ENCODE results near the gene ACOX3.

Gene ACOX3

DNA sequence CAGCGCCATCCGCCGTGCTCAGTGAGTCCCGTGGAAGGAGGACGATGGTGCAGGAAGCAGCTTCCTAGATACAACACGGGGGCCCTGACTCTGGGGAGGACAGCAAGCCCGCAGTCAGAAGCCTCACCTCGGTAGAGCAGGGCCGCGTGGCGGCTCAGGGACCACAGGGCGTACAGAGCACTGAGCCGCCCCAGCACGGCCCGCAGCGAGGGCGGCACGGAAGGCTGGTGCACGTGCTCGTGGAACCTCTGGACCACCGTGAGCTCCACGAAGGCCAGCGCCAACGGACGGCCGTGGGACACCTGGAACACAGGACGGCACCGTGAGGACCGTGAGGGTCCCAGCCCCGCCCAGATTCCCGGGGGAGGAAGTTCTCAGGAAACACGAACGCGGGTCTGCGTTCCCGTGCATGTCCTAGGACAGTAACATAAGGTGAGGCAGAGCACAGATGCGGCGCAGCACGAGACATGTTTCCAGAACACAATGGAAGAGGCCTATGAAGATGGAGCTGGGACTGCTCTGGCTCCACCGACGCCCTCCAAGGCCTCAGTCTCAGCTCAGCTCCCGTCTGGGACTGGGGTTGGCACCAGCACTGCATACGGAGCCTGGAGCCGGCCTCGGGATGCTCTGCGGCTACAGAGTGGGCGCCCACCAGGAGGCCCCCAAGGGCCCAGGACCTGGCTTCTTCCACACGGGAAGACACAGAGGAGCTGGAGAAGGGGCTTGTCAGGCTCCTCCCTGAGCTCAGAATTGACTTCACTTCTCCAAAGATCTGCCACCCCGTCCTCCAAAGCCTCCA is 65.5 kb downstream of the ACOX3 start:
- H3K27me3 ChIP-seq (replicated peaks; ENCODE audit: control insufficient read depth, insufficient read depth, low read length, poor library complexity, severe bottlenecking) = no peaks in the 10 kb centered on the region
- no peaks in the 10 kb centered on the region for H3K36me3 ChIP-seq (ENCODE audit: control insufficient read depth, insufficient read depth, low read length)
- no peaks in the 10 kb centered on the region for H3K9me3 ChIP-seq (ENCODE audit: control insufficient read depth, low read length)
- H3K4me1 ChIP-seq (ENCODE audit: control insufficient read depth, insufficient read depth, low read length, poor library complexity, severe bottlenecking) = no peaks in the 10 kb centered on the region
- DNase-seq = no peak
- no peak overlapping the region for H3K27ac ChIP-seq (ENCODE audit: insufficient read depth, low read length, poor library complexity, severe bottlenecking)
- H3K4me3 ChIP-seq (ENCODE audit: insufficient read depth, low read depth, low read length, poor library complexity, severe bottlenecking) = no peak overlapping the region

DNA sequence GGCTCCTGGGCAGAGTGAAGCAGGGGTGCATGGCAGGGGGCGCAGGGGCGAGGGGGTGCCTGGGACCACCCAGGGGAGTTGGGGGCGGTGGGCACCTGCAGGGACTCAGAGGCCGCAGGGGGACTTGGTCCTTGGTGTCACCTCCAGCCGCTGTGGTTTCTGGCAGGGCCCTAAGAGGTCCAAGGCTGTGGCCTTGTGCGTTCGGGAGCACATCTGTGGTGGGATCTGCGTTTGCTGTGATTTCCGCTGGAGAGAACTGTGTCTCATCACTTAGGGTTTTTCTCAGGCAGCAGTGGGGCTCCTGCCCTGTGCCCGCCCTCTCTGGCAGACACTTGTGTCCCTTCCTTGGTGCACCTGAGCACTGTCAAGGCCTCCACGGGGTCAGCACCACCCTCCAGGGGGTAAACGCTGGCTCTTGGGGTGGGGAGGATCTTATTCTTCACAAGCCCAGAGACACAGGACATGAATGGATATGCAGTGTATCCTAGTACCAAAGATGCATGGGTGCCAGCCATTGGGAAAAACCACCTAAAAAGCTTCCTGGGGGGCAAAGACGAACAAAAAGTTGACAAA is 66.5 kb downstream of the ACOX3 start:
- no peaks in the 10 kb centered on the region for H3K9me3 ChIP-seq (ENCODE audit: control insufficient read depth, low read length)
- H3K4me3 ChIP-seq (ENCODE audit: insufficient read depth, low read depth, low read length, poor library complexity, severe bottlenecking) = no peak overlapping the region
- no peak for DNase-seq

DNA sequence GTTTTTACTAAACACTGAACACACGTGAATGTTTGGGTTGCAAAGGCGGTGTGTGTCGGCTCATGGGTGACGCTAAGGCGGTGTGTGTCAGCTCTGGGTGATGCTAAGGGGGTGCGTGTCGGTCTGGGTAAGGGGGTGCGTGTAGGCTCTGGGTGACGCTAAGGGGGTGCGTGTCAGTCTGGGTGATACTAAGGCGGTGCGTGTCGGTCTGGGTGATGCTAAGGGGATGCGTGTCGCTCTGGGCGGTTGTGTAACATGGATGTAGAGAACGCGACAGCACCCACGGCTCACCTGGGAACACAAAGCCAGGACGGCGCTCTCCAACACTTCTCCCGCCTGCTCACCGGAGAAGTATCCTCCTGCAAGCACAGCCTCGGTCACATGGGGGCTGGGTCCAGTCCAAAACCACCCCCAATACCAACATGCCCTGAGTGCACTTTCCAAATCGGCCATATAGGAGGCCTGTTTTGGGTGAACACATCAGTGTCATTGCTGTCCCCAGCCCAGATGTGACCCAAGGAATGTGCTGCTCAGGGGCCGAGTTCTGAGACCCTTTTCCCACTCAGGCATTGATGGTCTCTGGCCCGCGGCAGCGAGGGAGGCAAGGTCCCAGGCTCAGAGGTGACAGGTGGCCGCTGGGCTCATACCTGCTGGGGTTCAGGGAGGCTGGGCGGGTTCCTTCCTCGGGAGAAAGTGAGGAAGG is 67.1 kb downstream of the ACOX3 start:
- H3K4me3 ChIP-seq (ENCODE audit: insufficient read depth, low read depth, low read length, poor library complexity, severe bottlenecking) = no peak overlapping the region
- H3K27me3 ChIP-seq (replicated peaks; ENCODE audit: control insufficient read depth, insufficient read depth, low read length, poor library complexity, severe bottlenecking) = no peaks in the 10 kb centered on the region
- H3K27ac ChIP-seq (ENCODE audit: insufficient read depth, low read length, poor library complexity, severe bottlenecking) = no peak overlapping the region
- H3K9me3 ChIP-seq (ENCODE audit: control insufficient read depth, low read length) = no peaks in the 10 kb centered on the region
- H3K4me1 ChIP-seq (ENCODE audit: control insufficient read depth, insufficient read depth, low read length, poor library complexity, severe bottlenecking) = no peaks in the 10 kb centered on the region
- no peak for DNase-seq
- H3K36me3 ChIP-seq (ENCODE audit: control insufficient read depth, insufficient read depth, low read length) = no peaks in the 10 kb centered on the region

More for the DNA sequence above, 66.5 kb downstream of the ACOX3 start:
- Histone ChIP-seq H3K27ac (ENCODE audit: insufficient read depth, low read length, poor library complexity, severe bottlenecking) (no peak overlapping the region), H3K36me3 (ENCODE audit: control insufficient read depth, insufficient read depth, low read length) (no peaks in the 10 kb centered on the region), H3K4me1 (ENCODE audit: control insufficient read depth, insufficient read depth, low read length, poor library complexity, severe bottlenecking) (no peaks in the 10 kb centered on the region), H3K27me3 (replicated peaks; ENCODE audit: control insufficient read depth, insufficient read depth, low read length, poor library complexity, severe bottlenecking) (no peaks in the 10 kb centered on the region)

GRCh38 chr4:8372506-8372905 is 68.0 kb downstream of the ACOX3 start:
- H3K36me3 ChIP-seq (ENCODE audit: control insufficient read depth, insufficient read depth, low read length) = no peaks in the 10 kb centered on the region
- no peak for DNase-seq
- no peaks in the 10 kb centered on the region for H3K9me3 ChIP-seq (ENCODE audit: control insufficient read depth, low read length)
- H3K27ac ChIP-seq (ENCODE audit: insufficient read depth, low read length, poor library complexity, severe bottlenecking) = no peak overlapping the region
- no peak overlapping the region for H3K4me3 ChIP-seq (ENCODE audit: insufficient read depth, low read depth, low read length, poor library complexity, severe bottlenecking)
- no peaks in the 10 kb centered on the region for H3K4me1 ChIP-seq (ENCODE audit: control insufficient read depth, insufficient read depth, low read length, poor library complexity, severe bottlenecking)
- H3K27me3 ChIP-seq (replicated peaks; ENCODE audit: control insufficient read depth, insufficient read depth, low read length, poor library complexity, severe bottlenecking) = no peaks in the 10 kb centered on the region

DNA sequence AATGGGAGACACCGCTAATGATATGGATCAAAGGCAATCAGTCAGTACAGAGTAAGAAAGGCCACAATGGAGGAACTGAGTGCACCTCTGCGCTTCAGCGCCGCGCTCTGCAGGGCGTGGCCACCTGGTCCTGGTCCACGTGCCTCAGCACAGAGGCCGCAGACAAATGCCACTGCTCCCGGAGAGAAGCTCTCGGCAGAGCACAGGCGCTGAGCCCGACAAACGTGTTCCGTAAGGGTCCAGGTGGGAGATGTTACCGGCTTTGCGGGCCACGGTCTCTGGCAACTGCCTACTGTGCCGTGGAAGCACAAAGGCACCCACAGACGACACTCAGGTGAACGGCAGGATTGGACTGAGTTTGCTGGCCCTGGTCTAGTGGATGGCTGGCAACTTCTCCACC is 68.9 kb downstream of the ACOX3 start:
- no peak overlapping the region for H3K4me3 ChIP-seq (ENCODE audit: insufficient read depth, low read depth, low read length, poor library complexity, severe bottlenecking)
- no peaks in the 10 kb centered on the region for H3K4me1 ChIP-seq (ENCODE audit: control insufficient read depth, insufficient read depth, low read length, poor library complexity, severe bottlenecking)
- H3K27ac ChIP-seq (ENCODE audit: insufficient read depth, low read length, poor library complexity, severe bottlenecking) = no peak overlapping the region
- no peaks in the 10 kb centered on the region for H3K9me3 ChIP-seq (ENCODE audit: control insufficient read depth, low read length)
- H3K36me3 ChIP-seq (ENCODE audit: control insufficient read depth, insufficient read depth, low read length) = no peaks in the 10 kb centered on the region
- no peaks in the 10 kb centered on the region for H3K27me3 ChIP-seq (replicated peaks; ENCODE audit: control insufficient read depth, insufficient read depth, low read length, poor library complexity, severe bottlenecking)
- DNase-seq = no peak

- Histone ChIP-seq H3K4me1 (ENCODE audit: control insufficient read depth, insufficient read depth, low read length, poor library complexity, severe bottlenecking) (no peaks in the 10 kb centered on the region), H3K36me3 (ENCODE audit: control insufficient read depth, insufficient read depth, low read length) (peaks cover 1% of the 10 kb centered on the region), H3K27ac (ENCODE audit: insufficient read depth, low read length, poor library complexity, severe bottlenecking) (no peak overlapping the region), H3K4me3 (ENCODE audit: insufficient read depth, low read depth, low read length, poor library complexity, severe bottlenecking) (no peak overlapping the region), H3K27me3 (replicated peaks; ENCODE audit: control insufficient read depth, insufficient read depth, low read length, poor library complexity, severe bottlenecking) (no peaks in the 10 kb centered on the region), H3K9me3 (ENCODE audit: control insufficient read depth, low read length) (no peaks in the 10 kb centered on the region)
- DNase-seq = no peak
These were observed 69.5 kb downstream of the ACOX3 start for GRCh38 chr4:8370835-8371595.

DNA sequence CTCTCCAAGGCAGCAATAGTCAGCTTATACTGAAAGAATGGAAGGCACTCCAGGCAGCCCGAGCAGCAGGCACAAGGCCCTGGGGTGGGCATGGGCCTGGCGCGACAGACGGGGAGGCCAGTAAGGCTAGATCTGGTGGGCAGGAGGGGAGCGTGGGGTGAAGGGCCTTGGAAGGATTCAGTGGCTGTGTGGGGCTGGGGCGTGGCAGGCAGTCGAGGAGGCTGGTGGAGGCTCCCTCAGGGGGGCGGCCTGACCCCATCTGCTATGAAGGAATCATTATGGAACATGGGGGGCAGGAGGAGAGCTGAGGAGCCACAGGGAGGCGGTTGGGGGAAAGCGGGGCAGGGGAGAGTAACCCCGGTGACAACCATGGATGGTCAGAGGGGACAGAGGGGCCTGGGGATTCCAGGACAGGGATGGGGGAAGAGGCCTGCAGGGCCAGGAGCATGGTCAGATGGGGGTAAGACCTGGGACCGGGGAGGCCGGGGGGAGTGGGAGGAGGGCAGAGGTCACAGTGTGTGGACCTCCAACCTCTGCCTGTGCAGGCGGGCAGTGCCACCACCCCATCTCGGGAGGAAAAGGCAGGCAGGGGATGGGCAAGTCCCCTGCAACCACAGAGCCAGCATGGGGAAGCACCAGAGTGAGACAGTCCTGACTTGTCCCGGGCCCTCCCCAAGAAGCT is 70.3 kb downstream of the ACOX3 start:
- DNase-seq = no peak
- no peaks in the 10 kb centered on the region for H3K9me3 ChIP-seq (ENCODE audit: control insufficient read depth, low read length)
- no peaks in the 10 kb centered on the region for H3K4me1 ChIP-seq (ENCODE audit: control insufficient read depth, insufficient read depth, low read length, poor library complexity, severe bottlenecking)
- no peak overlapping the region for H3K27ac ChIP-seq (ENCODE audit: insufficient read depth, low read length, poor library complexity, severe bottlenecking)
- H3K27me3 ChIP-seq (replicated peaks; ENCODE audit: control insufficient read depth, insufficient read depth, low read length, poor library complexity, severe bottlenecking) = no peaks in the 10 kb centered on the region
- H3K36me3 ChIP-seq (ENCODE audit: control insufficient read depth, insufficient read depth, low read length) = peaks cover 5% of the 10 kb centered on the region
- H3K4me3 ChIP-seq (ENCODE audit: insufficient read depth, low read depth, low read length, poor library complexity, severe bottlenecking) = no peak overlapping the region

DNA sequence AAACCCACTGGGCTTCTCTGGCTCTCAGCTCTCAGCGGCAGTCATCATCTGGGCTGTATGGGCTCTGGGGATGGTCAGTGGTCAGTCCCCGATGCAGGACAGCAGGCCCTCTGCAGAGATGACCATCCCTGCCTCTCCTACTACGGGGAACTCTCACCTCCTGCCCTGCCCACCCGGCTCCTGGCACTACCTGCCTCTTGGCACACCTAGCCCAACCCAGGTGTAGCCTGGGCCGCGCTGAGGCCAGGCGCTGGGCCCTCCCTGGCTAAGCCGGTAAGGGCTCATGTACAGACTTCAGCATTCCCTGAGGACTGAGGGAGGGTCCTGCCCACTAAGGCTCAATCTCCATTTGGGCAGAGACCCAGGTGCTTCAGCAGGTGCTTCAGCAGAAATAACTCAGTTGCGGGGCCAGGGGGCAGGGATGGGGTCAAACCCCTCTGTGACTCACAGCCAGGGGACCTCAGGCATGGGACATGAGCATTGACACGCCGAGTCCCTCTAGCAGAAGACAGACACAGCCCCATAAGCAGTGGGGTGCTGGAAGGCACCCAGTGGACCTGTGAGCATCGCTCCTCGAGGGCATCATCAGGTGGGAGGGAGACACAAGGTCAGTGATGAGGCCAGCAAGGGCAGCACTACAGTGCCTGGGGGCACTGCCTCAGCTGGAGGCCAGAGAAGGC is 71.0 kb downstream of the ACOX3 start:
- H3K4me3 ChIP-seq (ENCODE audit: insufficient read depth, low read depth, low read length, poor library complexity, severe bottlenecking) = no peak overlapping the region
- DNase-seq = no peak
- no peaks in the 10 kb centered on the region for H3K27me3 ChIP-seq (replicated peaks; ENCODE audit: control insufficient read depth, insufficient read depth, low read length, poor library complexity, severe bottlenecking)
- no peaks in the 10 kb centered on the region for H3K4me1 ChIP-seq (ENCODE audit: control insufficient read depth, insufficient read depth, low read length, poor library complexity, severe bottlenecking)
- no peak overlapping the region for H3K27ac ChIP-seq (ENCODE audit: insufficient read depth, low read length, poor library complexity, severe bottlenecking)
- H3K36me3 ChIP-seq (ENCODE audit: control insufficient read depth, insufficient read depth, low read length) = peaks cover 5% of the 10 kb centered on the region
- H3K9me3 ChIP-seq (ENCODE audit: control insufficient read depth, low read length) = no peaks in the 10 kb centered on the region

GRCh38 chr4:8368998-8369397 is 71.5 kb downstream of the ACOX3 start:
- H3K9me3 ChIP-seq (ENCODE audit: control insufficient read depth, low read length) = no peaks in the 10 kb centered on the region
- H3K27me3 ChIP-seq (replicated peaks; ENCODE audit: control insufficient read depth, insufficient read depth, low read length, poor library complexity, severe bottlenecking) = no peaks in the 10 kb centered on the region
- no peak overlapping the region for H3K27ac ChIP-seq (ENCODE audit: insufficient read depth, low read length, poor library complexity, severe bottlenecking)
- H3K36me3 ChIP-seq (ENCODE audit: control insufficient read depth, insufficient read depth, low read length) = peaks cover 5% of the 10 kb centered on the region
- no peaks in the 10 kb centered on the region for H3K4me1 ChIP-seq (ENCODE audit: control insufficient read depth, insufficient read depth, low read length, poor library complexity, severe bottlenecking)
- no peak for DNase-seq
- no peak overlapping the region for H3K4me3 ChIP-seq (ENCODE audit: insufficient read depth, low read depth, low read length, poor library complexity, severe bottlenecking)

All from effector memory CD4-positive, alpha-beta T cell (primary cell).